HAP-1 (cell line): ENCODE measurements around the gene BRD9.

Source experiments
- DNase-seq, 2 experiments: peaks; one replicate each; pipeline ENCODE4 v3.0.0-alpha.2; 2016 to 2020; ENCODE audit warnings: low spot score in 2 of 2
- H3K27me3 ChIP-seq: fragments of 250-450 bp; sonication (Bioruptor Pico); 2 replicates; pipeline ENCODE4 v1.5.1; 2020; ENCODE audit warnings: low read depth, mild to moderate bottlenecking, moderate library complexity
- H3K36me3 ChIP-seq: fragments of 250-450 bp; sonication (Bioruptor Pico); replicated peaks from 2 replicates; pipeline ENCODE4 v1.5.1; 2020; ENCODE audit warnings: mild to moderate bottlenecking
- H3K4me1 ChIP-seq: fragments of 250-450 bp; sonication (Bioruptor Pico); 2 replicates; pipeline ENCODE4 v1.5.1; 2020; ENCODE audit warnings: mild to moderate bottlenecking
- H3K4me3 ChIP-seq: fragments of 250-450 bp; sonication (Bioruptor Pico); 2 replicates; pipeline ENCODE4 v1.5.1; 2020; ENCODE audit warnings: mild to moderate bottlenecking, moderate library complexity
- H3K9me3 ChIP-seq: fragments of 250-450 bp; sonication (Bioruptor Pico); 2 replicates; pipeline ENCODE4 v1.5.1; 2020; ENCODE audit warnings: mild to moderate bottlenecking, moderate library complexity
- in situ Hi-C: fragments of 300-500 bp; cut with MboI; formaldehyde crosslinking; loops from 3 replicates; pipeline ENCODE4 v1.14.3; 2020; ENCODE audit warnings: low sequenced_read_pairs, inconsistent platforms, mixed read lengths

The BRD9 gene

GRCh38 chr5:815449-815848 lies 77.2 kb downstream of the BRD9 start:
- Histone ChIP-seq H3K9me3 (no peaks in the 10 kb centered on the region), H3K36me3 (no peaks in the 10 kb centered on the region), H3K4me3 (no peak overlapping the region), H3K27me3 (no peaks in the 10 kb centered on the region), H3K4me1 (peaks cover 5% of the 10 kb centered on the region; the same call in 1 of the 2 replicates)
- in situ Hi-C loops: no loop called here
- no peak for DNase-seq
